SK-N-SH (cell line): ENCODE data around the gene TMEM231. TPM values are rescaled to one million over a fixed set of nuclear protein-coding genes. Genes with fewer than 3 reads are reported as not detected.

ENCODE experiments used
- CTCF ChIA-PET: fragments of 300-600, 350-600 bp; formaldehyde crosslinking; extraction: SDS; loops from one replicate; lab custom pipeline; 2021; lab: Yijun Ruan, JAX
- POLR2A ChIA-PET: fragments of 350-600 bp; sonication (Branson Sonifier 250); formaldehyde crosslinking; extraction: SDS; loops from one replicate; lab custom pipeline; 2020; ENCODE audit warnings: antibody characterized with exemption, inconsistent platforms; lab: Yijun Ruan, JAX
- DNase-seq: peaks from one replicate; pipeline ENCODE4 v3.0.0; 2012
- H2AFZ ChIP-seq: fragments of 200-600 bp; sonication (generic); 2 replicates; pipeline ENCODE4 v1.8.1; 2016; ENCODE audit warnings: antibody characterized with exemption, mild to moderate bottlenecking, low read depth
- H3F3A ChIP-seq: fragments of 200-600 bp; sonication (generic); replicated peaks from 2 replicates; pipeline ENCODE3; 2016; ENCODE audit warnings: antibody characterized with exemption, mild to moderate bottlenecking; ENCODE audit not compliant: insufficient read depth
- H3K27ac ChIP-seq, 2 experiments: fragments of 200-500 bp in 1 of 2; fragments of 200-600 bp in 1 of 2; sonication (Bioruptor generic) in 1 of 2; sonication (generic), shearing (Covaris generic) in 1 of 2; 2 replicates each; pipeline versions ENCODE4 v1.5.1 to v1.6.1; 2014 to 2016; ENCODE audit warnings: low read depth in 2 of 2, inconsistent platforms in 1 of 2, low read length in 1 of 2, mild to moderate bottlenecking in 1 of 2, mixed read lengths in 1 of 2
- H3K27me3 ChIP-seq: fragments of 200-600 bp; sonication (generic), shearing (Covaris generic); 2 replicates; pipeline ENCODE4 v1.6.1; 2016; ENCODE audit warnings: mixed run types; ENCODE audit not compliant: insufficient read depth
- H3K36me3 ChIP-seq, 2 experiments: fragments of 200-500 bp in 1 of 2; fragments of 200-600 bp in 1 of 2; sonication (Bioruptor generic) in 1 of 2; sonication (generic) in 1 of 2; replicated peaks in 1 of 2; 2 replicates each; pipeline versions ENCODE3 to v1.5.1; 2014 to 2016; ENCODE audit warnings: low read length in 1 of 2, mild to moderate bottlenecking in 1 of 2; ENCODE audit not compliant: insufficient read depth in 2 of 2, control insufficient read depth in 1 of 2
- H3K4me1 ChIP-seq, 2 experiments: fragments of 200-500 bp in 1 of 2; fragments of 200-600 bp in 1 of 2; sonication (Bioruptor generic) in 1 of 2; sonication (generic), shearing (Covaris generic) in 1 of 2; 2 replicates each; pipeline versions ENCODE4 v1.5.1 to v1.6.1; 2014 to 2016; ENCODE audit warnings: low read depth in 1 of 2, low read length in 1 of 2, mixed run types in 1 of 2; ENCODE audit not compliant: insufficient read depth in 2 of 2, control insufficient read depth in 1 of 2
- H3K4me2 ChIP-seq: fragments of 200-600 bp; sonication (generic), shearing (Covaris generic); 2 replicates; pipeline ENCODE4 v1.6.1; 2017; ENCODE audit warnings: mixed run types
- H3K4me3 ChIP-seq, 2 experiments: fragments of 200-500 bp in 1 of 2; fragments of 200-600 bp in 1 of 2; sonication (Bioruptor generic) in 1 of 2; sonication (generic), shearing (Covaris generic) in 1 of 2; 2 replicates each; pipeline versions ENCODE4 v1.5.1 to v1.8.1; 2014 to 2016; ENCODE audit warnings: low read depth in 2 of 2, inconsistent platforms in 1 of 2, low read length in 1 of 2, mild to moderate bottlenecking in 1 of 2, mixed read lengths in 1 of 2, moderate library complexity in 1 of 2
- H3K79me2 ChIP-seq: fragments of 200-600 bp; sonication (generic); 2 replicates; pipeline ENCODE4 v1.8.1; 2017; ENCODE audit warnings: mild to moderate bottlenecking; ENCODE audit not compliant: insufficient read depth
- H3K9ac ChIP-seq: fragments of 200-600 bp; sonication (generic); 2 replicates; pipeline ENCODE4 v1.6.1; 2017; ENCODE audit warnings: mixed run types
- H3K9me2 ChIP-seq: fragments of 200-600 bp; sonication (generic); 2 replicates; pipeline ENCODE4 v1.6.1; 2017; ENCODE audit warnings: mixed run types
- H3K9me3 ChIP-seq: fragments of 200-600 bp; sonication (generic); 2 replicates; pipeline ENCODE4 v1.6.1; 2017; ENCODE audit warnings: mixed run types, mild to moderate bottlenecking, moderate library complexity
- H4K20me1 ChIP-seq: fragments of 200-600 bp; sonication (generic); 2 replicates; pipeline ENCODE4 v1.6.1; 2017; ENCODE audit warnings: mild to moderate bottlenecking, mixed run types; ENCODE audit not compliant: insufficient read depth
- CHD2 ChIP-seq: fragments of 150-350 bp; IDR thresholded peaks from 2 replicates; pipeline ENCODE4 v1.6.1; 2018; ENCODE audit warnings: low read length; ENCODE audit not compliant: partially characterized antibody
- CTCF ChIP-seq: fragments of 200-600 bp; sonication (generic); IDR thresholded peaks from 2 replicates; pipeline ENCODE4 v1.6.1; 2017; ENCODE audit warnings: antibody characterized with exemption, mild to moderate bottlenecking, moderate library complexity
- EZH2phosphoT487 ChIP-seq: fragments of 200-600 bp; sonication (generic); IDR thresholded peaks from 2 replicates; pipeline ENCODE4 v1.6.1; 2017; ENCODE audit warnings: low read depth, mixed run types, mild to moderate bottlenecking, antibody characterized with exemption, moderate library complexity, borderline replicate concordance
- GABPA ChIP-seq: IDR thresholded peaks from 2 replicates; pipeline ENCODE4 v1.4.0; 2012; ENCODE audit warnings: low read depth, mild to moderate bottlenecking
- GATA2 ChIP-seq: sonication (generic); formaldehyde crosslinking; IDR thresholded peaks from 2 replicates; pipeline ENCODE4 v1.5.0; 2020; ENCODE audit warnings: mild to moderate bottlenecking, missing genetic modification reagents
- IRF3 ChIP-seq: fragments of 150-350 bp; IDR thresholded peaks from 2 replicates; pipeline ENCODE4 v1.6.1; 2016; ENCODE audit warnings: mild to moderate bottlenecking, low read depth, low read length
- JUND ChIP-seq: IDR thresholded peaks from 2 replicates; pipeline ENCODE4 v1.4.0; 2012
- MXI1 ChIP-seq: IDR thresholded peaks from 2 replicates; pipeline ENCODE4 v1.6.1; 2012; ENCODE audit warnings: mild to moderate bottlenecking, low read depth, low read length, improper control_type of control experiment
- NFIC ChIP-seq: IDR thresholded peaks from 2 replicates; pipeline ENCODE4 v1.4.0; 2012; ENCODE audit warnings: borderline replicate concordance
- NRF1 ChIP-seq: IDR thresholded peaks from 2 replicates; pipeline ENCODE4 v1.6.1; 2012; ENCODE audit warnings: low read depth, mild to moderate bottlenecking, low read length
- PBX3 ChIP-seq: IDR thresholded peaks from 2 replicates; pipeline ENCODE4; 2012
- POLR2AphosphoS5 ChIP-seq: IDR thresholded peaks from 2 replicates; pipeline ENCODE4 v1.6.1; 2012; ENCODE audit warnings: low read depth, low read length
- SIN3A ChIP-seq: IDR thresholded peaks from 2 replicates; pipeline ENCODE4 v1.6.1; 2012; ENCODE audit warnings: low read depth, mild to moderate bottlenecking, low read length, moderate library complexity, borderline replicate concordance
- SMC3 ChIP-seq: IDR thresholded peaks from 2 replicates; pipeline ENCODE4 v1.6.1; 2012; ENCODE audit warnings: low read depth, low read length, improper control_type of control experiment
- USF2 ChIP-seq: fragments of 150-350 bp; IDR thresholded peaks from 2 replicates; pipeline ENCODE4 v1.6.1; 2017; ENCODE audit warnings: antibody characterized with exemption, low read length, low read depth, borderline replicate concordance
- YY1 ChIP-seq: IDR thresholded peaks from 2 replicates; pipeline ENCODE4 v1.4.0; 2012; ENCODE audit warnings: low read depth, mild to moderate bottlenecking
- ZBTB33 ChIP-seq: IDR thresholded peaks from 2 replicates; pipeline ENCODE4 v1.4.0; 2012; ENCODE audit warnings: low read depth, borderline replicate concordance
- WGBS: methylation state at CpG from one replicate; pipeline ENCODE4 v1.1.6; 2017; ENCODE audit warnings: low lambda C conversion rate; 5-methylcytosine and 5-hydroxymethylcytosine counted together
- polyA plus RNA-seq, 3 experiments: library from polyadenylated mRNA; depleted of rRNA; stranded (reverse); fragments of >200 nt; gene quantifications; 2 replicates each; pipeline ENCODE4 v1.2.3, GENCODE V29; 2012

The TMEM231 gene
- polyA plus RNA-seq, 1 of the 3 experiments (the other 2 are of a cell fraction) = 18.1 TPM

- Histone ChIP-seq H3K9me2 (no peaks in the 10 kb centered on the region), H4K20me1 (peaks cover 13% of the 10 kb centered on the region), H3K27ac (peak within 1 kb of the TSS; percentile 37 to 64; a peak in 2 of 4 replicates), H3K79me2 (peaks cover 43% of the 10 kb centered on the region), H2AFZ (peak within 1 kb of the TSS; percentile 88), H3K4me2 (peak within 1 kb of the TSS; percentile 99), H3K4me1 (peaks cover 14 to 16% of the 10 kb centered on the region in 2 experiments; a peak in 3 of 4 replicates), H3K4me3 (peak within 1 kb of the TSS; percentile 80 to 88), H3K27me3 (no peaks in the 10 kb centered on the region; the same call in 1 of the 2 replicates), H3F3A (peaks cover 10% of the 10 kb centered on the region), H3K36me3 (peaks cover 29 to 35% of the 10 kb centered on the region in 2 experiments), H3K9me3 (no peaks in the 10 kb centered on the region), H3K9ac (peak within 1 kb of the TSS; percentile 86)
- ChIA-PET CTCF (interaction anchor here (1.0 to 2.1 kb wide), 5 partner anchors 17 to 101 kb away, joined by 3 to 7 read pairs (median 4); no protein-coding TSS in a partner anchor), POLR2A (interaction anchor here (1.1 to 1.9 kb wide), 3 partner anchors 10 to 49 kb away, joined by 3 to 10 read pairs (median 5); partner anchors contain the start of gene TMEM231)
- 0 out of 2 replicates have a peak, but pooled peaks have one; percentile 12 for TF ChIP-seq SIN3A
- no peak for TF ChIP-seq SMC3
- TF ChIP-seq PBX3 = peak; percentile 40
- peak; percentile 64 for TF ChIP-seq CHD2
- peak; percentile 29 for TF ChIP-seq MXI1
- TF ChIP-seq YY1 = peak; percentile 68
- no peak for TF ChIP-seq CTCF
- TF ChIP-seq JUND = no peak
- TF ChIP-seq EZH2phosphoT487 = no peak
- peak; percentile 78 for TF ChIP-seq NFIC
- peak; percentile 83 for TF ChIP-seq GABPA
- peak; percentile 74 for TF ChIP-seq POLR2AphosphoS5
- DNase-seq = peak; percentile 95
- 1% methylated on average over 38 of the region's 69 CpGs for WGBS
Observed at GRCh38 chr16:75566040-75566757, 10.1 kb upstream of the TMEM231 start, which contains the start of gene GABARAPL2. Gene GABARAPL2, plus strand, starts transcription at chr16:75566379. Its CDS starts 108 bp downstream, at chr16:75566487.

GRCh38 chr16:75565640-75566039 lies 9.6 kb upstream of the TMEM231 start:
- Histone ChIP-seq H3K9me2 (no peaks in the 10 kb centered on the region), H3F3A (peaks cover 10% of the 10 kb centered on the region), H3K4me1 (peaks cover 14 to 16% of the 10 kb centered on the region in 2 experiments; a peak in 3 of 4 replicates), H3K27me3 (no peaks in the 10 kb centered on the region; the same call in 1 of the 2 replicates), H3K9me3 (no peaks in the 10 kb centered on the region), H3K27ac (peak overlapping the region in 1 of 2 experiments; percentile 48; a peak in 2 of 4 replicates), H4K20me1 (peaks cover 13% of the 10 kb centered on the region), H3K4me3 (peak overlapping the region; percentile 80 to 88), H3K36me3 (peaks cover 28 to 29% of the 10 kb centered on the region in 2 experiments), H2AFZ (peak overlapping the region; percentile 88), H3K4me2 (peak overlapping the region; percentile 99), H3K79me2 (peaks cover 43% of the 10 kb centered on the region), H3K9ac (peak overlapping the region; percentile 86)
- DNase-seq = no peak
- ChIA-PET CTCF (interaction anchor here (1.0 to 2.1 kb wide), 6 partner anchors 16 to 332 kb away, joined by 3 to 7 read pairs (median 4); no protein-coding TSS in a partner anchor), POLR2A (interaction anchor here (0.6 to 1.9 kb wide), 5 partner anchors 10 to 54 kb away, joined by 3 to 10 read pairs (median 5); partner anchors contain the start of gene TMEM231)
- WGBS = 2% methylated on average over 15 of the region's 15 CpGs
- TF ChIP-seq NFIC = no peak
- TF ChIP-seq YY1 = no peak
- no peak for TF ChIP-seq USF2
- TF ChIP-seq GATA2 = no peak
- TF ChIP-seq SIN3A = no peak
- TF ChIP-seq IRF3 = no peak
- TF ChIP-seq CHD2 = no peak
- TF ChIP-seq ZBTB33 = no peak
- TF ChIP-seq NRF1 = no peak
